ACC112 (cell line): ENCODE measurements around the gene SCAMP2.
"Not testable (repeated sequence)": the region's sequence is repeated elsewhere in the genome, so short reads cannot be mapped to it uniquely, and the experiment has no call there.

Source experiments
- H2AFZ ChIP-seq: fragments of 200-600 bp; sonication (generic); one replicate; pipeline ENCODE4 v1.6.0; 2017; ENCODE audit warnings: antibody characterized with exemption, low read length; ENCODE audit not compliant: unreplicated experiment
- H3K27ac ChIP-seq: fragments of 200-600 bp; sonication (generic); 2 replicates; pipeline ENCODE4 v1.5.1; 2014; ENCODE audit warnings: low read depth, mild to moderate bottlenecking, antibody characterized with exemption, low read length, moderate library complexity
- H3K27me3 ChIP-seq: fragments of 200-600 bp; sonication (generic); 2 replicates; pipeline ENCODE4 v1.6.1; 2014; ENCODE audit warnings: mild to moderate bottlenecking, antibody characterized with exemption, low read length, moderate library complexity, mixed read lengths; ENCODE audit not compliant: insufficient read depth
- H3K36me3 ChIP-seq: fragments of 200-600 bp; sonication (generic); 2 replicates; pipeline ENCODE4 v1.6.1; 2016; ENCODE audit warnings: mild to moderate bottlenecking, antibody characterized with exemption, low read length, moderate library complexity, mixed read lengths; ENCODE audit not compliant: insufficient read depth
- H3K4me1 ChIP-seq: fragments of 200-600 bp; sonication (generic); one replicate; pipeline ENCODE4 v1.6.1; 2016; ENCODE audit warnings: low read length, mixed read lengths; ENCODE audit not compliant: insufficient read depth, unreplicated experiment, control insufficient read depth
- H3K4me3 ChIP-seq: fragments of 200-600 bp; sonication (generic); 2 replicates; pipeline ENCODE4 v1.5.1; 2014; ENCODE audit warnings: mild to moderate bottlenecking, low read depth, low read length
- H3K79me2 ChIP-seq: fragments of 200-600 bp; sonication (generic); one replicate; pipeline ENCODE4 v1.6.0; 2016; ENCODE audit warnings: low read length; ENCODE audit not compliant: control insufficient read depth, unreplicated experiment, insufficient read depth

SCAMP2 gene

DNA sequence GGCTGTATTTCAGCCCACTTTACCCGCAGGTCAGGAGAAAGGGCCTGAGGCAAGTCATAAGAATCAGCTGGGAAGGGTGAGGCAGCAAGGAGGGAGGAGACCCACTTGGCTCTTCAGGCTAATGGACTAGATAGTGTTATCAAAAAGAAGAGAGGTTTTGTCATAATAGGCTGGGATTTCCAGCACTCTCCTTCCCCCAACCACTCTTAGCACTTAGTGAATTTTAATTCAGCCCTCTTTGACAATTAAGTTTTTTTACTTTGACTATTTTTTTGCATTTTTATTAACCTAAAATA is 17.4 kb upstream of the SCAMP2 start:
- Histone ChIP-seq H3K4me1 (peaks cover 12% of the 10 kb centered on the region), H3K36me3 (peaks cover 14% of the 10 kb centered on the region; the same call in 1 of the 2 replicates), H3K79me2 (peaks cover 17% of the 10 kb centered on the region), H3K4me3 (peak overlapping the region; percentile 90), H3K27ac (no peak overlapping the region), H2AFZ (peak overlapping the region; percentile 28), H3K27me3 (no peaks in the 10 kb centered on the region)

DNA sequence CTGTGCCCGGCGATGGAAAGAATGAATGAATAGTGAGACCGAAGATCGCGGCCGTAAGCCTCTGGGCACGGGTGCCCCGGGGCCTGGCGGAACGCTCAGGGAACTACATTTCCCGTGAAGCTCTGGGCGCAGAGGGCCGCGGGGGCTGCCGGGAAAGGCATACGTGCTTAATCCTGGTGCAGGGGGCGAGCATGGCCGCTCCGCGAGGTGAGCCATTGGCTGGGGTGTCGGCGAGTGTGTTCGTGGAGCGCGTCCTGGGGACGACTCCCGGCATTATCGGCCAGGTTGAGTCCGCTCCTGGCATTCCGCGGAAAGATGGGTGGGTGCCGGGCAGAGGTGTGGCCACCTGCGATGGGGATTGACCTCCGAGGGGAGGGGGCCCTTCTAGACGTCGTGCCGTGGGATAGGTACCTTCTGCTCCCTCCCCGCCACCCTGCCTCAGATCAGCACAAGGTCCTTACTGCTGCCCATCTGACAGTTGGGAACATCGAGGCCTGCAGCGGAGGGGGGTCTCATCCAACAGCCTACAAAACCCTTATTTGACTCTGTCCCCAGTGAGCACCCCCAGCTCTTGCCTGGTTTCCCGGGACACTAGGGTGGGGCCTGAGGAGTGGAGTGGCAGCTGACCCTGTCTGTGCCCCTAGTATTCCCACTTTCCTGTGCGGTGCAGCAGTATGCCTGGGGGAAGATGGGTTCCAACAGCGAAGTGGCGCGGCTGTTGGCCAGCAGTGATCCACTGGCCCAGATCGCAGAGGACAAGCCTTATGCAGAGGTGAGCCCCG is 16.9 kb upstream of the SCAMP2 start, which contains the start of gene MPI:
Gene MPI (plus strand): TSS at position 160 of the 782 bp plus-strand sequence. CDS start 32 bp downstream, at position 192.
- Histone ChIP-seq H3K79me2 (peaks cover 17% of the 10 kb centered on the region), H3K4me1 (peaks cover 13% of the 10 kb centered on the region), H3K27me3 (no peaks in the 10 kb centered on the region), H3K36me3 (peaks cover 10% of the 10 kb centered on the region; the same call in 1 of the 2 replicates), H3K27ac (peak within 1 kb of the TSS; percentile 26), H3K4me3 (peak within 1 kb of the TSS; percentile 90), H2AFZ (peak within 1 kb of the TSS; percentile 95)

DNA sequence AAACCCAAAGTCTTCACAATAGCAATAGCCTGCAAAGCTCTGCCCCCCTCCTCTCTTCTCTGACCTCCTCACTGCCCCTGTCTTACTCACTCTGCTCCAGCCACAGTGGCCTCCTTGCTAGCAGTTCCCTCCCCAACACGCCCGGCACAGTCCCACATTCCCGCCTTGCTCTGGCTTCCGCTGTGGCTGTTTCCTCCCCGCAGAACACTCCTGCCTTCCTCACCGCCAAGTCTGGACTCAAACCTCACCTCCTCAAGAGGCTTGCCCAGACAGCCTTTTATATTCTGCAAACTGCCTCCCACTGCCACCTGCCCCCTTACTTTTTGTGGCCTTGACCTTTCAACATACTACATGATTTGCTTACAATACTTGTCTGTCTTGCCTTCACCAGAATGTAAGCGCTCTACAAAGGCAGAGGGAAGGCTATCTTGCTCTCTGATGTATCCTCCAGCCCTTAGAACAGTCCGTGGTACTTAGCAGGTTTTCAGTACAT is 16.3 kb upstream of the SCAMP2 start:
- Histone ChIP-seq H3K27me3 (no peaks in the 10 kb centered on the region), H3K36me3 (peaks cover 10% of the 10 kb centered on the region; the same call in 1 of the 2 replicates), H3K27ac (peak overlapping the region; percentile 26), H3K79me2 (peaks cover 17% of the 10 kb centered on the region), H2AFZ (peak overlapping the region; percentile 95), H3K4me3 (peak overlapping the region; percentile 90), H3K4me1 (peaks cover 19% of the 10 kb centered on the region)

DNA sequence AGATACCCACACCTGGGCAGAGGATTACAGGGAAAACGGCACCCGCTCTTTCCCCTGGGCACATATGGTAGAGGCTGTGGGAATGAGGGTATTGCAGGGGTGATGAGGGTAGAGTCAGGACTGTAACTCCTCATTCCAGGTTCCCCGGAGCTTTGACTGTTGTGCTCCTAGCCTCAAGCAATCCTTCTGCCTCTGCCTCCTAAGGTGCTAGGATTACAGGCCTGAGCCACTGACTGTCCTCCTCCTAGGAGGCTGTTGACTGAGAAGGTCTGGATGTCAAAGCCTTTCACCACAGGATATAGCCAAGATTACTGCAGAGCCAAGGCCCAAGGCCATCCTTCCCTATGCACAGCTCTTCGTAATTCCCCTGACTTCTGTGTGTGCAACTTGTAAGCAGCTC is 15.6 kb upstream of the SCAMP2 start:
- H3K4me1 ChIP-seq = peaks cover 20% of the 10 kb centered on the region
- H3K36me3 ChIP-seq = peaks cover 10% of the 10 kb centered on the region; the same call in 1 of the 2 replicates
- no peak overlapping the region for H2AFZ ChIP-seq
- peak overlapping the region; percentile 90 for H3K4me3 ChIP-seq
- H3K27me3 ChIP-seq = no peaks in the 10 kb centered on the region
- H3K79me2 ChIP-seq = peaks cover 17% of the 10 kb centered on the region
- no peak overlapping the region for H3K27ac ChIP-seq

DNA sequence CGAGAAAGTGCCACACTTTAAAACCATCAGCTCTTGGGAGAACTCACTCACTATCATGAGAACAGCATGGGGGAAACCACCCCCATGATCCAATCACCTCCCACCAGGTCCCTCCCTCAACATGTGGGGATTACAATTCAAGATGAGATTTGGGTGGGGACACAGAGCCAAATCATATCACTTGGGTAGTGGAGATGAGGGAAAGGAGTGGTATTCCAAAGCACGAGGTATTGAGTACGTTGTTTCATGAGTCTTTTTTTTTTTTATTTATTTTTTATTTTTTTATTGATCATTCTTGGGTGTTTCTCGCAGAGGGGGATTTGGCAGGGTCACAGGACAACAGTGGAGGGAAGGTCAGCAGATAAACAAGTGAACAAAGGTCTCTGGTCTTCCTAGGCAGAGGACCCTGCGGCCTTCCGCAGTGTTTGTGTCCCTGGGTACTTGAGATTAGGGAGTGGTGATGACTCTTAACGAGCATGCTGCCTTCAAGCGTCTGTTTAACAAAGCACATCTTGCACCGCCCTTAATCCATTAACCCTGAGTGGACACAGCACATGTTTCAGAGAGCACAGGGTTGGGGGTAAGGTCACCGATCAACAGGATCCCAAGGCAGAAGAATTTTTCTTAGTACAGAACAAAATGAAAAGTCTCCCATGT is 14.5 kb upstream of the SCAMP2 start:
- not testable (repeated sequence) for H3K36me3 ChIP-seq, H2AFZ ChIP-seq, H3K4me3 ChIP-seq, H3K27ac ChIP-seq, H3K27me3 ChIP-seq
- H3K79me2 ChIP-seq = peaks cover 17% of the 10 kb centered on the region
- H3K4me1 ChIP-seq = peaks cover 23% of the 10 kb centered on the region

DNA sequence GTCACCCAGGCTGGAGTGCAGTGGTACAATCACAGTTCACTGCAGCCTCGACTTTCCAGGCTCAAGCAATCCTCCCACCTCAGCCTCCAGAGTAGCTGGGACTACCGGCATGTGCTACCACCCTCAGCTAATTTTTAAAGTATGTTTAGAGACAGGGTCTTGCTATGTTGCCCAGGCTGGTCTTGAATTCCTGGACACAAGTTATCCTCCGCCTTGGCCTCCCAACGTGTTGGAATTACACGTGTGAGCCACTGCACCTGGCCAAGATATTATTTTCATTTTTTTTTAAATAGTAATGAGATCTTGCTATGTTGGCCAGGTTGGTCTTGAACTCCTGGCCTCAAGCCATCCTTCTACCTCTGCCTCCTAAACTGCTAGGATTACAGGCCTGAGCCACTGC is 12.3 kb upstream of the SCAMP2 start:
- no peak overlapping the region for H2AFZ ChIP-seq
- no peak overlapping the region for H3K27ac ChIP-seq

DNA sequence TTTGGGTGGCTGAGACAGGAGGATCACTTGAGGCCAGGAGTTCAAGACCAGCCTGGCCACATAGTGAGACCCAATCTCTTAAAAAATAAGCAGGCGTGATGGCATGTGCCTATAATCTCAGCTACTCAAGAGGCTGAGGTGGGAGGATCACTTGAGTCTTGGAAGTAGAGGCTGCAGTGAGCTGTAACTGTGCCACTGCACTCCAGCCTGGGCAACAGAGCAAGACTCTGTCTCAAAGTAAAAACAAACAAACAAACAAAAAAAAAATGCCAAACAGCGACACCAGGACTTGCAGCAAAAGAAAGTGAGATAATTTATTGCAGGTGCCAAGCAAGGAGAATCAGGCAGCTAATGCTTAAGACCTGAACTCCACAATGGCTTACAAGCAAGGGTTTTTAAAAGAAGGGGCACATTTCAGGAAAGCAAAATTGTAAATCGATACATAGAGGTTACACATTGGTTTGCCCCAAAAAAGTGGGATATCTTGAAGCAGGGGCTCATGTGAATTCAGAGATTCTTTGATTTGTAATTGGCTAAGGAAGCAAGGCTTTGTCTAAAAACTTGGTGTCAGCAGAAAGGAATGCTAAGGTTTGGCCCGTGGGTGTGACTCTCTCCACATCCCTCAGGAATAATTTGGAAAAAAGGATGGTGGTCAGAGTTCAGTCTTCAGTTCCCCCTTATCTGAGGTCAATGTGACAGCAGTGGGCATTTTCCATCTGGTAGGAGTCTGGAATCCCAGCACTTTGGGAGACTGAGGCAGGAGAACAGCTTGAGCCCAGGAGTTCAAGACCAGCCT is 11.5 kb upstream of the SCAMP2 start:
- Histone ChIP-seq H3K36me3 (no peaks in the 10 kb centered on the region), H3K4me3 (no peak overlapping the region), H3K79me2 (no peaks in the 10 kb centered on the region), H3K27ac (no peak overlapping the region), H3K27me3 (no peaks in the 10 kb centered on the region), H2AFZ (no peak overlapping the region), H3K4me1 (peaks cover 19% of the 10 kb centered on the region)

More for the DNA sequence above, 12.3 kb upstream of the SCAMP2 start:
- H3K36me3 ChIP-seq = no peaks in the 10 kb centered on the region
- peaks cover 19% of the 10 kb centered on the region for H3K4me1 ChIP-seq
- no peak overlapping the region for H3K4me3 ChIP-seq
- H3K27me3 ChIP-seq = no peaks in the 10 kb centered on the region
- H3K79me2 ChIP-seq = peaks cover 5% of the 10 kb centered on the region

DNA sequence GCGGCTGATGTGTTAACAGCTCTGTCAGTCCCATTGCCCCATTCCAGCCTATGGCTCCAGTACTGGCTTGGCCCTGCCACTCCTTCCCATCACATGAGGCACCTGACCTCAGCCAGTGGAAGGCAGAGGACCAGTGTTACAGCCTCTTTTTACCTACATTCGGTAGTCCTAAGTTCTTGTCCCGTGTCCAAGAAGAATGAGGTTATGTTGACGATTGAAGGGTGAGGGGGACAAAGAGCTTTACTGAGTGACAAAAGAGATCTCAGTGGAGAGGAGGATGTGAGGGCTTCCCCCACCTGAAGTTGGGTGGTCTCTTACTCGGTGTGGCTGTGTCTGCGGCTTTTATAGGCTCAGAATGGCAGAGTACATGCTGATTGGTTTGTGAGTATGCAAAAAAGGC is 9.4 kb upstream of the SCAMP2 start:
- no peaks in the 10 kb centered on the region for H3K27me3 ChIP-seq

DNA sequence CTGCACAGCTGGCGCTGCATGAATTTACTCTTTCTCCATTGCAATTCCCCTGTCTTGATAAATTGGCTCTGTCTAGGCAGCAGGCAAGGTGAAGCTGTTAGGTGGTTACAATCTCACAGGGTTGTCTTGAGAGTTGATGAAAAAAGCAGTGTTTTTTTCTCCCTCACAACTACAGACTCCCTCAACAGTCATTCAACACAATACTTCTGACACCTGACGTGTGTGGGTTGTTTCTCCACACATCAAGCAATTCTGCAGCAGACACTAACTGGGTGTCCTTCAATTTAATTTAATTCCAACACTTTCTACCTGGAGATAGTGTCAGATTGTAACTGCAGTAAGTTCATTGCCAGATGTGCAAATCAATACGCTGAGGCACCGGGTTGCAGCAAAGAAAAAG is 5.1 kb upstream of the SCAMP2 start:
- Histone ChIP-seq H3K36me3 (no peaks in the 10 kb centered on the region), H3K27ac (no peak overlapping the region), H3K27me3 (no peaks in the 10 kb centered on the region), H2AFZ (no peak overlapping the region), H3K4me1 (peaks cover under 1% of the 10 kb centered on the region), H3K4me3 (no peak overlapping the region), H3K79me2 (no peaks in the 10 kb centered on the region)

More for the DNA sequence above, 9.4 kb upstream of the SCAMP2 start:
- Histone ChIP-seq H2AFZ (no peak overlapping the region), H3K79me2 (no peaks in the 10 kb centered on the region), H3K27ac (no peak overlapping the region), H3K4me1 (peaks cover 11% of the 10 kb centered on the region), H3K36me3 (no peaks in the 10 kb centered on the region), H3K4me3 (no peak overlapping the region)

DNA sequence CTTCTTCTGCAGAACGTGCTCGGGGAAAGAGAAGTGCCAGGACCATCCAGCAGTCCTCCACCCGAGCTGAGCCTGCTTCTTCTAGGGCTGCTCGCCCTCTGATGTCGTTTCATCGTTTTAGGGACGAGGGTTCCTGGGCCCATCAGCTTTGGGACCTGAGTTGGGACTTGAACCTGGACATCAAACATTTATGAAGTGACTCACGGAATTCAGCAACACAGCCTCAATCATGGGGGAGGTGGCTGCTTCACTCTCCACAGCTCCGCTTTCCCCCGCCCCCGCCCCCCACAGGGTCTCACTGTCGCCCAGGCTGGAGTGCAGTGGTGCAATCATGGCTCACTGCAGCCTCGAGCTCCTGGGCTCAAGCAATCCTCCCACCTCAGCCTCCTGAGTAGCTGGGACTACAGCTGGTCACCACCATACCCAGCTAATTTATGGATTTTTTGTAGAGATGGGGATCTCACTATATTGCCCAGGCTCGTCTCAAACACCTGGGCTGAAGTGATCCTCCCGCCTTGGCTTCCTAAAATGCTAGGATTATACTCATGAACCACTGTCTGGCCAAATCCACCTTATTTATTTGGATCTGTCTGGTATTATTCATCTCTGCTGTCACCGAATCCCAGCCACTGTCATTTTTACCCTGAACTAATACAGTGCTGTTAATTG is 725 bp upstream of the SCAMP2 start:
- H3K36me3 ChIP-seq = no peaks in the 10 kb centered on the region
- H3K4me3 ChIP-seq = peak overlapping the region; percentile 87
- H3K4me1 ChIP-seq = no peaks in the 10 kb centered on the region
- H3K79me2 ChIP-seq = peaks cover 32% of the 10 kb centered on the region
- peak overlapping the region; percentile 95 for H2AFZ ChIP-seq
- H3K27ac ChIP-seq = no peak overlapping the region
- no peaks in the 10 kb centered on the region for H3K27me3 ChIP-seq
